ENCODE data around the gene RGS3.
"Not testable (repeated sequence)": the region's sequence is repeated elsewhere in the genome, so short reads cannot be mapped to it uniquely, and the experiment has no call there.

The RGS3 gene

DNA sequence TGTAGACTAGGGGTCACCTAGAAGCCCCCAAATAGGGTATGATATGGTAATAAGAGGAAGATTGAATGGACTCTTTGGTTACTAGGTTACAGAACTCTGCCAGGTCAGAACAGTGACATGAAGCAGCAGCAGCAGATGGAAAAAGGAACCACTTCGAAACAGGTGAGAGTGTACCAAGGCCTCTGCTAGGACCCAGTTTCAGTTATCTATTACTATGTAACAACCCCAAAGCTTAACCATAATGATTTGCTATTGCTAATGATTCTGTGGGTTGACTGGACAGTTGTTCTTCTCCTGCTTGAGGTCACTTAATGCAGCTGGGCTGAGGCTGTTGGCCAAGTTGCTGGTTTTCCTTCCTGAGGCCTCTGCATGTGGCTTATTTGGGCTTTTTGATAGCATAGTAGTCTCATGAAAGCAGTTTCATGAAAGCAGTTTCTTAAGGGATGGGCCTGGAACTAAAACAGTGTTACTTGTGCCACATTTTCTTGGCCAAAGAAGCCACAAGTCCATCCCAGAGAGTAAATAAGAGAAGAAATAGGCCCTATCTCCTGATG is 35.4 kb upstream of the RGS3 start:
- H3K4me3 ChIP-seq (ENCODE audit: low read length), result no peak overlapping the region
- TF ChIP-seq, protein P1, sequence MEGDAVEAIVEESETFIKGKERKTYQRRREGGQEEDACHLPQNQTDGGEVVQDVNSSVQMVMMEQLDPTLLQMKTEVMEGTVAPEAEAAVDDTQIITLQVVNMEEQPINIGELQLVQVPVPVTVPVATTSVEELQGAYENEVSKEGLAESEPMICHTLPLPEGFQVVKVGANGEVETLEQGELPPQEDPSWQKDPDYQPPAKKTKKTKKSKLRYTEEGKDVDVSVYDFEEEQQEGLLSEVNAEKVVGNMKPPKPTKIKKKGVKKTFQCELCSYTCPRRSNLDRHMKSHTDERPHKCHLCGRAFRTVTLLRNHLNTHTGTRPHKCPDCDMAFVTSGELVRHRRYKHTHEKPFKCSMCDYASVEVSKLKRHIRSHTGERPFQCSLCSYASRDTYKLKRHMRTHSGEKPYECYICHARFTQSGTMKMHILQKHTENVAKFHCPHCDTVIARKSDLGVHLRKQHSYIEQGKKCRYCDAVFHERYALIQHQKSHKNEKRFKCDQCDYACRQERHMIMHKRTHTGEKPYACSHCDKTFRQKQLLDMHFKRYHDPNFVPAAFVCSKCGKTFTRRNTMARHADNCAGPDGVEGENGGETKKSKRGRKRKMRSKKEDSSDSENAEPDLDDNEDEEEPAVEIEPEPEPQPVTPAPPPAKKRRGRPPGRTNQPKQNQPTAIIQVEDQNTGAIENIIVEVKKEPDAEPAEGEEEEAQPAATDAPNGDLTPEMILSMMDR (conservative IDR thresholded peaks at IDR 0.05; ENCODE audit: low read depth, low read length), result no peak
- no peak for DNase-seq (ENCODE audit: low read depth)

DNA sequence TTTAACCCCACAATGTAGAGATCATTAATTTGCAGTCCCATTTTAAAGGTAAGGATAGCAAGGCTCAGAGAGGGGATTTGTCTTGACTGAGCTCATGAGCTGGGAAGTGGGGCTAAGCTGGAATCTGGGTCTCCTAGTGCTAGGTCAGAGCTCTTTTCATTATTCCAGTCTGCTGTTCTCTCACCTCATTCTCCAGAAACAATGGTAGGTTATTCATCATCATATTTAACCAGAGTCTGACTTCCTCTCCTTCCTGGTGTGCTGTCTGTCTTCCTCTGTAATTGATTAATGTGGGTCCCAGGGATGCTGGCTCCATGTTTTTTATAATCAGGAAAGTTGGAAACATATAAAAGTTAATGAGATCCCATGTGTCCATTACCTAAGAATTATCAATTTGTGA is 32.3 kb upstream of the RGS3 start:
- TF ChIP-seq, protein P1 (conservative IDR thresholded peaks at IDR 0.05; ENCODE audit: low read depth, low read length), result no peak
- H3K4me3 ChIP-seq (ENCODE audit: low read length), result no peak overlapping the region
- DNase-seq (ENCODE audit: low read depth), result no peak

DNA sequence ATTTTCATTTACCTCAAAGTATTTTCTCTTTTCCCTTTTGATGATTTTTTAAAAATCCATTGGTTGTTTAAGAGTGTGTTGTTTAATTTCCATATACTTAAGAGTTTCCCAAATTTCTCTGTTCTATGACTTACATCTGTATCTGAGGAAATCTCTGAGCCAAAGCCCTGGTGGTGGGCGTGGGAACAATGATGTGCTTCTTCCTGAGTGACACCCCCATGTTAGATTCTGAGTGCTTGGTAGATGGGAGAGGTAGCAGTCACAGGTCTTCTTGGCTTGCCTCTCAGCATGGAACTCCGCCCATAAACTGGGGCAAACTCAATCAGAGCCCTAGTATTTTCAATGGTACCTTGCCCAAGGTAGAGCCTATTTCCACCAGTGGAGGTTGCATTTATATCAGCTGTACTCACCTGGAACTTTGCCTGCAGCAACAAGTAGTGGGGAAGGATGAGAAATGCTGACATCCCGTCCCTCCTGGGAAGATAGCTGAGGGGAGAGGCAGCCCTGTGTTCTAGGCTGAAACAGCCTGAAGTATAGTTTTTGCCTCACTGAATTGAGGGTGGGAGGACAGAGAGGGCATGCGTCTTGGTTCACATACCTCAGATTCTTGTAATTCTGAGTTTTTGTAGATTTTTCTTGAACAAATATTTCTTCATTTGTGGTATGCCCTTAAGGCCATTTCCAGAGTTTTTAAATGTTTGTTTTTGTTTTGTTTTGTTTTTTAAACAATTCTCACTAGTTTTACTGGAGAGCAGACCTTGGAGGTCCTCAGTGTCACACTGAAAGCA is 26.6 kb upstream of the RGS3 start:
- no peak overlapping the region for H3K4me3 ChIP-seq (ENCODE audit: low read length)
- DNase-seq (ENCODE audit: low read depth), result no peak
- TF ChIP-seq, protein P1 (conservative IDR thresholded peaks at IDR 0.05; ENCODE audit: low read depth, low read length), result no peak

DNA sequence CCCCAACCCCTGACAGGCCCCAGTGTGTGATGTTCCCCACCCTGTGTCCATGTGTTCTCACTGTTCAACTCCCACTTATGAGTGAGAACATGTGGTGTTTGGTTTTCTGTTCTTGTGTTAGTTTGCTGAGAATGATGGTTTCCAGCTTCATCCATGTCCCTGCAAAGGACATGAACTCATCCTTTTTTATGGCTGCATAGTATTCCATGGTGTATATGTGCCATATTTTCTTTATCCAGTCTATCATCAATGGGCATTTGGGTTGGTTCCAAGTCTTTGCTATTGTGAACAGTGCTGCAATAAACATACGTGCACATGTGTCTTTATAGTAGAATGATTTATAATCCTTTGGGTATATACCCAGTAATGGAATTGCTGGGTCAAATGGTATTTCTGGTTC is 25.8 kb upstream of the RGS3 start:
- DNase-seq (ENCODE audit: low read depth); H3K4me3 ChIP-seq (ENCODE audit: low read length): not testable (repeated sequence)

DNA sequence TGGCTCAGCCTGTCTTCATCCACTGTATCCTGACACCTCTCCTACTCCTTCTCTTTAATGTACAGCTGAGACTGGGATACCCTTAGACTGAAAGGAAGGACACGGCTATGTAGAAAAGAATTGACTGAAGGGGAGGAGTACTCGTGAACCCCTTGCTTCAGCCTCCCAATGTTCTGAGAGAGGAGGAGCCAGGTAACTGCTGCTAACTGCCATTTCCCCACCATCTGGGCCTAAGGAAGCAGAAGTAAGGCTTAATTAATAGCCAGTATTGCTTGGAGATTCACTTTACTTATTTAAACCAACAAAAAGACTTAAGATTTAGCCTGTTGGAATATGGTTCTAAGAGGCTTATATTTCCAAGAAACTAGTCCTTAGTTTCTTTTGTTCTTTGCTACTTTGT is 18.8 kb upstream of the RGS3 start:
- no peak for DNase-seq (ENCODE audit: low read depth)
- TF ChIP-seq, protein P1 (conservative IDR thresholded peaks at IDR 0.05; ENCODE audit: low read depth, low read length), result no peak
- no peak overlapping the region for H3K4me3 ChIP-seq (ENCODE audit: low read length)

DNA sequence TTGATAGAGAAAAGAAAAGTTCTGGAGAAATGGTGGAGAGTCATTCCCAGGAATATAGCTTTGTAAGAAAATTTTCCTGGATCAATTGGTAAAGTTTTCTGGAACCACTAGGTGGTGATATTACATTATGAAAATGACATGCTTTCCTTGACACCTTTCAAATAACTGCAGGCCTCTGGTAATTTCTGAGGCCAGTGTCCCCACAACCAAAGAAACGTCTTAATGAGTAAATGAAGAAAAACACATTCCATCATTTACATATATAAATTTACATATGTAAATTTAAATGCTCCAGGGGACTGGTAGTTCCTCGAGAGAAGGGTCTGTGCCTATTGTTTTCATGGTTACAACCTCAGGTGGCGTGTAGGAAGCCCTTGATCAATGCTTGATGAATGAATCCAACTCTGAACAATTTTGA is 17.2 kb upstream of the RGS3 start:
- H3K4me3 ChIP-seq (ENCODE audit: low read length), result no peak overlapping the region
- DNase-seq (ENCODE audit: low read depth), result no peak
- TF ChIP-seq, protein P1 (conservative IDR thresholded peaks at IDR 0.05; ENCODE audit: low read depth, low read length), result peak; percentile 44

DNA sequence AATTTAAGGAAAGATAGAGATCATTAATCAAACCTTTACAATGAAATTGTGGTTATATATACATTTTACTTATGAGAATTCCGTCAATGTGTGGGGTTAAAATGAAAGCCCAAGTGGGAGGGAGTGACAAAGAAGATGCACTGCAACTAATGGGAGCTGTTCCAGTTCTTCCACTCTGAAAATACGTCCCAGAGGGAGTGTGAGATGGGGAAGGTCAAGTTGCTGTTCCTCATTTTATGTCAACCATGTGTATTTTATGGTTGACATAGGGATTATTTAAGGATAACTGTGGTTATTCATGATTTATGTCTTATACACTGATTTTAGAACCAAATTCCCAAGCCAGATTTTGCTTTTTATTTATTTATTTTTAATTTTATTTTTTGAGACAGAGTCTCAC is 14.2 kb upstream of the RGS3 start:
- TF ChIP-seq, protein P1 (conservative IDR thresholded peaks at IDR 0.05; ENCODE audit: low read depth, low read length), result no peak
- DNase-seq (ENCODE audit: low read depth), result no peak
- no peak overlapping the region for H3K4me3 ChIP-seq (ENCODE audit: low read length)

Data from retinal pigment epithelial cell (primary cell).